Urothelium cell line (cell line): ENCODE results near the gene MESP2.

Experiments
- DNase-seq: peaks from one replicate; pipeline ENCODE4 v3.0.0; 2011; ENCODE audit warnings: low spot score, mixed read lengths
- FAIRE-seq: peaks from 2 replicates; lab custom pipeline; 2011; peaks lifted over from hg19 to GRCh38; lab: Jason Lieb, UNC

MESP2 gene

DNA sequence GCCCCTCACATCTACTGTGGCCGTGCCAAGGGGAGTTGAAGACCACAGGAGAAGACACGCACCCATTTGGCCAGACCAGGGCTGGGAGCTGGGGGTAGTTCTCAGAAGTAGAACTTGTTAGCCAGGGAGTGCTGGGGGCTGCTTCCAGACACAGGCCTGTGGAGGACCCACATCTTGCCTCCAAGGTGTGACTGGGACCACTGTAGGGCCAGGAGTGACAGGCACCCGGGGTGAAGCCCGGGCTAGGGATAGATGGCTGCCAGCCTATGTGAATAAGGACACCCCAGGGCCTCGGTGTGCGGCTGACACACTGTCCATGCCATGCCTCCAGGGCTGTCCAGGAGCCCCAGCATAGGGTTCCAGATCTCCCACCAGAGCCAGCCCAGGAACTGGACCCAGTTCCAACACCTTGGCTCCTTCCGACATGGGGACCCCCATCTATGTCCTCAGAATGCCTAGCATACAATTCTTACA lies 36.8 kb downstream of the MESP2 start:
- DNase-seq (no peak), FAIRE-seq (no peak)

DNA sequence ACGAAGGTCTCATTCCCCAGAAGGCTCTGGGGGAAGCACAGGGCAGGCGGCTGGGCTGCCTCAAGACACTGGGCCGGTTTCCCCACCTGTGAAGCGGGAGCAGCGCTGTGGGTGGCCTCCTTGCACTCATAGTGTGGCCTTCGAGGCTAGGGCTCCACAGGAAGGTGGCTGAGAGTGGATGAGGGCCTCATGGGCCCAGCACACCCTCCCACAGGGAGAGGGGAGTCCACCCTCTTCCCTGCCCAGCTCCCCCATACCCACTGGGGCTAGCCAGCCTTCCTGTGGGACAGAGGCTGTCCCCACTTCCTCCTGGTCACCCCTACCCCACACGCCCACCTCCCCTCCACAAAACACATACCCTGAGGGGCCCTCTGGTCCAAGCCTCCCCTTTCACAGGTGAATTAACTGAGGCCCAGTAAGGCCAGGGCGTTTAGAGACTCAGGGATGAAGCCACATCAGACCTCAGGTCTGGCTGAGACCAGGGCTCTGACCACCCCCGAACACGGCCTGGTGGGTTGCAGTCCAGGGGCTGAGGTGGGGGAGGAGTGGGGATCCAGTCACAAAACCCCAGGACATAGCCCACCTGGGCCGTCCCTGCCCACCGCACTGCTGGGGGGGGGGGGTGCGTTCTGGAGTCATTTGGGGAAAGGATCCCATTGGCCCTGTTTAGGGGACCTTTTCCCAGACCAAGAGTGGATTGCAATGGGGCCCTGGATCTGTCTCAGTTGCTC lies 37.4 kb downstream of the MESP2 start:
- DNase-seq (no peak), FAIRE-seq (no peak)

GRCh38 chr15:89814112-89814742 lies 38.1 kb downstream of the MESP2 start:
- DNase-seq, result no peak

GRCh38 chr15:89815769-89816168 lies 39.6 kb downstream of the MESP2 start:
- FAIRE-seq (no peak), DNase-seq (no peak)

More at GRCh38 chr15:89814112-89814742, 38.1 kb downstream of the MESP2 start:
- FAIRE-seq, result no peak

- FAIRE-seq (no peak), DNase-seq (no peak)
Observed at GRCh38 chr15:89817701-89818280, 41.7 kb downstream of the MESP2 start.

DNA sequence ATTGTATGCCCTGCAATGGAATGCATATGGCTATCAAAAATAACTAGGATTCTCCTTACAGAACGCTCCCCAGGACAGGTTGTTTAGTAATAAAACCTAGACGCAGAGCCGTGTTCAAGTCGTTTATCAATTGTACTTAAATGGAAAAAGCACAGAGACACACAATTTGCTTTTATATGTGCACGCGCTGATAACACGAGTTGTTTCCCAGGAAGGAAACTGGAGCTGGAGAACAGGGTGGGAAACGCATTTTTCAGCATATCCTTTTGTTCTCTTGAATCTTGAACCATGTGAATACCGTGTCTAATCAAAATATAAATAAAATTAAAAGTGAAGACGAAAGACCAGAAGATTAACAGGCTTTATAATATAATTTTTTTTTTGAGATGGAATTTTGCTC lies 42.2 kb downstream of the MESP2 start:
- FAIRE-seq (no peak), DNase-seq (no peak)

DNA sequence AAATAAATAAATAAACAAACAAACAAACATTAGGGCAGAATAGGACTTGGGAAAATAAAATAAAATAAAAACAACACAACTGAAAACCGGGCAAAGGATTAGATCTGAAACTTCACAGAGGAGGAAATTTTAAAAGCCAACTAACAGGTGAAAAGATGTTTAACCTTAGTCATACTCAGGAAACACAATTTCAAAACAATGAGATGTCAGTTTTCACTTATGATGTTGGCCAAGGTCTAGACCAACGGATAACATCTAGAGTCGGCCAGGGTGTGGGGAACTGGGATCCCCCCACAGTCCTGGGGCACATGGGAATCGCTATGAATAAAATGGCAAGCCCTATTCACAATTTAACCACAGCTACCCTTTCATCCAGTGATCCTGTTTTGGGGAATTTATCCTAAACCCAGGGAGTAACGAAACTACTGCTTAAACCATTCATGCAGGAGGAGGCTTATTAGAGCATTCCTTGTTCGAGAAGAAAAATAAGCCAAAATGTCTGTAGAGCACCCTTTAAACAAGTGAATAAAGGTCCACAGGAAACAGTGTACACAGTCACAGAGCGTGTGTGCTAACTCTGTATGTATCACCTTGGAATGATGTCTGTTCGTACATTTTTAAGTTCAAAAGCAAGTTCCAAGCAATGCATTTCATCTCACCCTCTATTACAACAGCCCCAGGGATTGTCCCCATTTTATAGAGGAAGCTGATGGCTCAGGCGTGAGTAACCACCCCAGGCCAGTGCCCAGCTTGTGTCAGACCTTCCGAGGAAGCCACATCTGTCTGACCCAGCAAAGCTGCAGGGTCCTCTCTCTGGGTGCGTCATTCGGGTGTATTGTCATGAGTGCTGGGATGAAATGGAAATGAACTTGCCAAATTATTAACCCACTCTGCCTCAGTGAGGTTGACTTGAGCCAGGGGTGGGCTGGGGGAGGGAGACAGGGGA lies 44.8 kb downstream of the MESP2 start:
- FAIRE-seq, result no peak

GRCh38 chr15:89822026-89822425 lies 45.9 kb downstream of the MESP2 start:
- DNase-seq, result no peak

More for the DNA sequence above, 44.8 kb downstream of the MESP2 start:
- DNase-seq, result no peak

DNA sequence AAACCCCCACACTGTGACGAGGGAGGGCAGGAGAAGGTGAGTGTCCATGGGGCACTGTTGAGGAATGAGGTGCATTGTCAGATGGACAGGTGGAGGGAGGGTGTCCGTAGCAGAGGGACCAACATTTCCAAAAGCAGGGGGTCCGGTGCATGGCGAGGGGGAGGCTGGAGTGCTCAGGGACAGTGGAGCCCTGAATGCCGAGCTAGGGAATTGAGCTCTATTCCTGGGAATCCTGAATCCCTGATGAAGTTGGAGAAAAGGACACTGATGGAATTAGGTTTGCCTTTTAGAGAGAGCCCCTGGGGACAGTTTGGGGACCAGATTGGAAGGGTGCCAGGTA lies 46.4 kb downstream of the MESP2 start:
- no peak for FAIRE-seq
- DNase-seq, result no peak

More at GRCh38 chr15:89822026-89822425, 45.9 kb downstream of the MESP2 start:
- FAIRE-seq, result no peak

GRCh38 chr15:89822951-89823711 lies 47.0 kb downstream of the MESP2 start:
- DNase-seq, result peak; percentile 43
- peak; percentile 86 for FAIRE-seq

- DNase-seq (no peak), FAIRE-seq (no peak)
Observed at GRCh38 chr15:89823836-89824606, 47.9 kb downstream of the MESP2 start.

GRCh38 chr15:89824607-89824867 lies 48.4 kb downstream of the MESP2 start:
- DNase-seq, result no peak

GRCh38 chr15:89825271-89825940 lies 49.3 kb downstream of the MESP2 start:
- FAIRE-seq (no peak), DNase-seq (no peak)

More at GRCh38 chr15:89824607-89824867, 48.4 kb downstream of the MESP2 start:
- no peak for FAIRE-seq

DNA sequence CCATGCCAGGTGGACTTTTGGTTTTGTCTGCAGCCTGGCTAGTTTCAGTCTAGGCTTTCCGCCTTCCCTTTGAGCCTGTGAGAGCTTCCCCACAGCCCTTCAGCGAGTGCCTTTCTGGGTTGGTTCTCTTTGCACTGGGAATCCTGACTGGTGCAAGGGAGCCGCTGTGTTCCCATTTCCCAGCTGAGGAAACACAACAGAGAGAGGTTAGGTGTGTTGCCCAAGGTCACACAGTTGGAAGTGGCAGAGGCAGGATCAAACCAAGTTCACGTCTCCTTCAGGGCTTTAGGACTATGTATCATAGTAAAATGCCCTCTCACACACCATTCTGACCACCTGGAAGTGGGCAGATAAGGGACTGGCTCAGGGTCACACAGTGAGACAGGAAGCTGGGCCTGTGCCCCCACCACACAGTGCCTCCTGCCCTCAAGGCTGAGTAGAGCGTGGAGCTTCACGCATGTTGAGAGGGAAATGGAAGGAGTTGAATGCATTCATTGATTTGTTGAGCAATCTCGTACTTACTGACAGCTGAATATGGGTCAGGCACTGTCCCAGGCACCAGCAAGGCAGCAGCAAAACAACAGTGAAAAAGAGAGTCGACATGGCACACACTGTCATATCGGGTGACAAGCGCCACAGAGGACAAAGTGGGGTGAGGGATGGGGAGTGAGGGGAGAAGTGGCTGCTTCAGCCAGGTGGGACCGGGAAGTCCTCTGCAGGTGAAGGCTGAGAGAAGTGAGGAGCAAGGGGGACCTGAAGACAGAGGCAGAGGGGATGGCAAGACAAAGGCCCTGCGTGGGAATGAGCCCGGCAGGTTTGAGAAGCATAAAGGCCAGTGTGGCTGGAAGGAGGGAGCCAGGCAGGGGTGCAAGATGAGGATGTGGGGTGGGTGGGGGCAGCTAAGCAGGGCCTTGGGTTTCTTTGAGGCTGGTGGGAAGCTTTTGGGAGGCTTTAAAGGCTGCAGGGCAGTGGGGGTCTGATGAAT lies 50.8 kb downstream of the MESP2 start:
- DNase-seq (no peak), FAIRE-seq (no peak)

DNA sequence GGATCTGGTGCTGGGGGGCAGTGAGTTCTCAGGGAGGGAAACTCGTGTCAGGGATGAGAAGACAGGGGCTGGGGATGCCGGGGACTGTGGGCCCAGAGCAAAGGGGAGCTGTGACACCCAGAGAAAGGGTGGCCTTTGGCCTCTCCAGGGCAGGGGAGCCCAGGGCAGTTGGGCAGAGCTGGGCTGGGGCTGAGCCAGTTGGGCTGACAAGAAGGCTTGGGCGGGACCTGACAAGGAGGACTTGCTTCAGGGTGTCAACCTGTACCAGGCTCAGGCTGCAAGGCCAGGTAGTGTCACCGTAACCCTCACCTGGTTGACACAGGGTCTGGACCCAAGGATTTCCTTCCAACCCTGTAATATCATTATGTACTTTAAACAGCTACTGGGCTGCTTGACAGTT lies 51.7 kb downstream of the MESP2 start:
- FAIRE-seq, result no peak
- DNase-seq, result no peak
